DND-41 (cell line): ENCODE results near the gene CLRN2.

Experiments used
- CTCF ChIP-seq: IDR thresholded peaks from 2 replicates; pipeline ENCODE4 v1.5.1; 2012; ENCODE audit warnings: borderline replicate concordance, low read length, moderate library complexity, mild to moderate bottlenecking; ENCODE audit not compliant: poor library complexity, severe bottlenecking; ENCODE audit errors: extremely low read depth
- EZH2 ChIP-seq: IDR thresholded peaks from 3 replicates; pipeline ENCODE4 v1.6.1; 2012; ENCODE audit warnings: borderline replicate concordance, low read depth, mild to moderate bottlenecking, moderate library complexity, low read length, inconsistent platforms; ENCODE audit not compliant: severe bottlenecking

- no peak for TF ChIP-seq CTCF
- no peak for TF ChIP-seq EZH2
Measured at GRCh38 chr4:17559709-17560048, 44.7 kb downstream of the CLRN2 start.
